Activated T-cell treated with anti-CD3 and anti-CD28 coated beads for 48 hours (primary cell): ENCODE data around the gene ST7.

Experiments used
- DNase-seq: peaks from one replicate; pipeline ENCODE4 v3.0.0-alpha.2; 2020; ENCODE audit warnings: low read depth

ST7 gene

DNA sequence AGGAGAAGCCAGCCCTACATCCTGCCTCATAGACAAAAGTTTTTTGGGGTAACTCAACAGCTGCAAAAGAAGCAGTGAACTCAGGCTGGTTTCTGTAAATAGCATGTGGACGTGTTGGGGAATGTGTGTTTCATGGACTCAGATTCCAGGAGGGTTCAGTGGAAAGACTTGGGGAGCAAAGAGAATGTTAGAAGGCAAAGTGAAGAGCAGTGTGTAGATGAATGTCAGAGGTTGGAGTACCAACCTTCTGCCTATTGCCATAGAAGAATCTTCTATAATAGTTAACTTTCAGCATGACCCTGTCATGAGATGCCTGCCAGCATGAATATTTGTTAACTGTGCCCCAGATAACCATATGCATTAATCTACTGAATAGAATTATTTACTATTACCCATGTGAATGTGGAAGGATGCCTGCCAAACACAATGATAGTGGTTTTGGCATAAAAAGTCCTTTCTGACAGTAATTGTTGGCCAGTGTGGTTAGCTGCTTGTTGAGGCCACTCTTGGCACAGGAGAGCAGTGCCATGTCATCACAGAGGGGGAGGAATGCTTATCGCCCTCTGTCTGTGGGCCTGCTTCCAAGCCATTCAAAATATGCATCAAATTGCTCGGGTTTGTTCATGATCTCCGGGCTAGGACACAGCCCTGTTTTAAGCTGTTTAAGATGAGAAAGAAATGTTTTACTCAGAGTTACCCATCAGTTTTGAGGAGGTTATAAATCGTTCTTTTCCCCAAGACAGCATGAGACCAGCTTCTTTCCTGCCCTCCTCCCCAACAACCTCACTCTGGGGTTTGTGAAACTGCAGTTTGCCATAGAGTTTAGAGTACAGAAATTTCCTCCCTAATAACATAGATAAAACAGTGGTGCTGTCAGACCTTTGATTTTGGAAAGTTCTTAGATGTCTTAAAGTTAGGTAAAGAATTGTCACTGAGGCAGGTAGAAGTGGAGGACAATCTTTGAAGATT lies 204.2 kb downstream of the ST7 start:
- DNase-seq = no peak

DNA sequence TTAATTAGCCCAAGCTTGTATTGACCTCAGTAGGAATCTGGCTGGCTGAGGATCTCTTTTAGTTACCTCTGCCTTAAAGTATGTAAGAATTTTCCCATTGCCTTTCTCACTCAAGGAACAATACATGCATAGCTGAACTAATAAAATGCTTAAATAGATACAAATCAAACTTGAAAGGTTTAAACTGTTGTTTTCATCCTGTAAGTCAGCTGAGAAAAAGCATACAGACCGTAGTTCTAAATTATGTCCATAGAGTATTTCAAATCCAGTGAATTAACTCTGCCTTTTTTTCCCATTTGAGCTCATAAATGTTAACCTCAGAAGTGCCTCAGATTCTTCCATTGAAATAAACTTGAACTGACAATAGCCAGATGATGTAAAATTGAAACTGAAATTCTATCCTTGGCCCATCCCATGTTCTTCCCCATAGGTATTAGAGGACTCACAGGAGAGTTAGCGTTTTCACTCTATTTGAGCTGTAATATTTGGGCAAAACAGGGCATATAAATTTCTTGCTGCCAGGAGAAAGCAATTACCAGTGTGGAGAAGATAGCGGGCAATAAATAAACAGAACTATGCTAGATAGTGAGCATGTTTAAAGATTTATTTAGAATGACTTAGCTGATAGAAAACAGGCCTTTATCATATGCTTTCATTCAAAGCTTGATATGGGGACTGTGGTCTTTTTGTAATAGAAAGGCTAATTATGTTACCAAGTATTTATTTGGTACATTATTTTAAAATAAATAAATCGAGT lies 205.8 kb downstream of the ST7 start:
- no peak for DNase-seq

DNA sequence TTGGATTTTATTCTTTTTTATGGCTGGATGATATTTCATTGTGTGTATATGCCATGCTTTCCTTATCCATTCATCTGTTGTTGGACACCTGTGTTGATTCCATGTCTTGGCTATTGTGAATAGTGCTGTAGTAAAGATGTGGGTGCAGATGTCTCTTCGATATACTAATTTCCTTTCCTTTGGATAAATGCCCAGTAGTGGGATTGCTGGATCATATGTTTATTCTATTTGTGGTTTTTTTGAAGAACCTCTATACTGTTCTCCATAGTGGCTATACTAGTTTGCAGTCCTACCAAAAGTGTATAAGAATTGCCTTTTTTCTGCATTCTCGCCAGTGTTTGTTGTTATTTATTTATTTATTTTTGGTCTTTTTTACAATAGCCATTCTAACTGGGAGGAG lies 209.8 kb downstream of the ST7 start:
- DNase-seq = no peak

DNA sequence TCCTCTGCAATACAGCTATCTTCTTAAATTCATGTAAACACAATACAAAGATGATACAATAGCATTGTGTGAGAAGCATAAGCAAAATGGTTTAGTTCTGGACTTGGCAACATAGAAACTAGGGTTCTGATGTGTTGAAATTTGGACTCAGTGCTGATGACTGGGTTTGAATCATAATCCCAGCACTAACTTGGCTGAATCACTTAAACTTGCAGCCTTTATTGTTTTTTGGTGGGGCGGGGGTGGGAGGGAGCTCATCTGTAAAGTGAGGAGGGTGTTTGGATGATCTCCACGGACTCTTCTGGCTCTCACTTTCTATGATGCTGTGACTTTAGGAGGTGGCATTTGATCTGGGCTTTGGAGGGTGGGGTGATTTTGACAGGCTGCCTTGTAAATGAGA lies 211.3 kb downstream of the ST7 start:
- no peak for DNase-seq

DNA sequence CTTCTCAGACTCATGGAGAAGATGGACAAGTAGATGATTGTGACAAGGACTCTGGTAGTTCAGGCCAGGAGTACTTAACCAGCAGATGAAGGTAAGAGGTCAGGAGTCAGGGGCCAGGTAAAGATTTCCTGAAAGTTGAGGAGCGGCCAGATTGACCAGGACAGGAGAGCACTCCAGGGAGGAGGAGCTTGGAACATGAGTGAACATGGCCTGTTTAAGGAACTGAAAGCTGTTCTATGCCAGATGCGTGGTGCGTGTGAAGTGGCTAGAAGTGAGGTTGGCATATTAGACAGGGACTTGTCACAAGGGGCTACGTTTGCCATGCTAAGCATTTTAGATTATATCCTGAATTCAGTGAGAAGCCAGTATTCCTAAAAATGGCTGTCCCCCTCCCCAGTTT lies 212.4 kb downstream of the ST7 start:
- DNase-seq = no peak

DNA sequence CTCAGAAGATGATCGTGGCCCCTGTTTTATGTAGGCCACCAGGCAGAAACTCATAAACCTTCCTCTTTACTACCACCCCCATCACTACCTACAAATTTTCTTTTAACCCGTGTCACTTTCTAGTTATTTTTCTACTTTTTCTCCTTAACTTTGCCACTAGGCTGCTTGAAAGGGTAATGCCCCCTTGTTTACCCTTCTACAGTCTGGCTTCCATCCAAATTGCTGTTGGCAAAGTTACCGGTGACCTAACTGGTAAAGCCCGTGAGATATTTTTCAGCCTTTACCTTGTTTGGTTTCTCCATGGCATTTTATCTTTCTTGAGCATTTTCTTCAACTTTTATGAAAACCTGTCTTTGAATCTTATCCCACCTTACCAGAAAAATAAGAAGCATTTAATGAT lies 216.6 kb downstream of the ST7 start:
- no peak for DNase-seq

DNA sequence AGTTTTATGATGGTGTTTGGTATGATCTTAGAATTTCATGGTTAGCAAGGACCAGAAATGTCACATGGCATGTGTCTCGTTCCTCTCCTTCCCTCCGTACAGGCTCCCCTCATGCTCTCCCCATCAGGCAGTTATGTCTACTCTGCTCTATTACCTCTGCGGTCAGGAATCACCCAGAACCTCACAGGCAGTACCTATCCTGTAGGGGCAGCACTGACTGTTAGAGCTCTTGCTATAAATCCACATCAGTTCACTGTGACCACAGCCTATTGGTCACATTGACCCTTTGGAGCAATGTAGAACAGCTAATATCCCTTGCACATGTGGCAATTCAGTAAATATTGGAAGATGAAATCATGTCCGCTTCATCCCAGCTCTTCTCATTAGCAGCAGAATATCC lies 217.8 kb downstream of the ST7 start:
- no peak for DNase-seq

DNA sequence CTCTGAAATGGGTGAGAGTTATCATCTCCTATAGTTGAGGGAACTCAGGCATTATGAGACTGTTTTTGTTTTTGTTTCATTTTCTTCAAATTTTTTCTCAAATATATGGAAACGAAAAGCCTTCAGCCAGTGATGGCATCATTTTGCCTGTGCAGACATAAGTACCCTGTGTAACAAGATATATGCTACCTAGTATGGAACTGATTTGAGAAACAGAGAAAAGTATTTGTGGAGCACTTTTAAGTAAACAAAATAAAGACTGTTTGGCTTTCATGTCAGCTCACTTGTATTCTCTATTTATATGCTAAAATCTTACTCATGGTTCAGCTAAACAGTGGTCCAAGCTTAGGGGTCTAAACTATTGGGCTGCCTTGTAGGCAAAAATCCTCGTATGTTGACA lies 219.0 kb downstream of the ST7 start:
- no peak for DNase-seq

DNA sequence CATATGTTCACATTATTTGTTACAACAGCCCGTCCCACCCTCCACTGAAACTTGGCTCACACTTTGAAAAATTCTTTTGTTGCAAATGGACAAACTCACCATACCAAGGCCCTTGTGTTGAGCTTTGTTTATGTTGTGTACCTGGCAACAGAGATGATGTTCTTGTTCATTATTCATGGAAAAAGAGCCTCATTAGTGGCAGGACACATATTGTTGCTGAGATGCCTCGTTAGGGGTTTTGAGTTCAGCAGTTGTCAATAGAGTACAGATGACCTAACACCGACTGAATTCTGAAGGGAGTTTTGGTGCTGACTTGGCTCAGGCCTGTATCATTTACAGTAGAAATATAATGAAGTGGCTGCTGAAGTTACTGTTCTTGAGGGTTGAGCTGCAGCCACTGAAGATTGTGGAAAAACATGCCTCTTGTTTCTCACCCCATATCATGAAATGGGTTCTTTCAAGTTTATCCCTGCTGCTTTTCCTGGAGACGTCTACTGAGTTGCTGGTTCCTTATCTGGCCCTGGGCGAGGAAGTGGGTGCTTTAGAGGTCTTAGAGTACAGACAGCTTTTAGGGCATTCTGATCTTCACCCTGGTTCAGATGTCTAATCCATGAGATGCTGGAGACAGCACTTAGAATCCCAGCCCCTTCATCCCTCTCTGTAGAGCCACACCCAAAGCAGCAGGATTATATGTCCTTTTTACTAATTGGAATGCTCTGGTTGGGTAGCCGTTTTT lies 219.9 kb downstream of the ST7 start:
- DNase-seq = no peak

DNA sequence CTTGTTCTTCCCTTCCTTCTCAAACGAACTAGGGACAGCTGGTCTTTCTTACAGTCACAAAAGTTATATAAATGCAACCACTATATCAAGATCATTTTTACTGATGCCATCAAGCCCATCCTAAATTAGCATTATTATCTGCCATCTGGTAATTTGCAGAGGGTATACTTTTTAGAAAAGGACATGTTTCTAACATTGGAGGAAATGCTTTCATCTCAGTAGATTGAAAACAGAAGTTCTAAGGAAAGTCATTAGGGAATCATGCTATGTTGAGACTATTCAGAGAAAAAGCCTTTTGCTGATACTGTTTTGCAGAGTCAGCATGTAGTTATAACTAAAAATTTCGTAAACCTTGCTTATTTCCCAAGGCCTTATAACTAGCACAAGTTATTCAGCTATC lies 222.9 kb downstream of the ST7 start:
- no peak for DNase-seq

DNA sequence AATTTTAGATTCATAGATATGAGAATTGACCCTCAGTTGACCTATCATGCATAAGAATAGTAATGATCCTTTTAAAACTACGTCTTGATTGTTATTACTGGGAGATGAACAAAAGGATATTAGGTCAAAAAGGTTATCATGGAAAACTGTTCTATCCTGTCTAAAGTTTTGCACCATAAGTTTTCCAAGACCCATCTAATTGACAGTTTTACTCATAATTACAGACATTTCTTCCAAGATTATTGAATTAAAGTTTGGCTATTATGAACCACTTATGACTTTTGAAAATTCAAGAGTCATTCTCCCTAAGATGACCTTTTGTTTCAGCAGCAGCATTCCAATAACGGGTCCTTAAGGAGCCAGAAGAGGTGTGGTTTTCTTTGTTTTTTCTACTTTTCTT lies 225.3 kb downstream of the ST7 start:
- no peak for DNase-seq

DNA sequence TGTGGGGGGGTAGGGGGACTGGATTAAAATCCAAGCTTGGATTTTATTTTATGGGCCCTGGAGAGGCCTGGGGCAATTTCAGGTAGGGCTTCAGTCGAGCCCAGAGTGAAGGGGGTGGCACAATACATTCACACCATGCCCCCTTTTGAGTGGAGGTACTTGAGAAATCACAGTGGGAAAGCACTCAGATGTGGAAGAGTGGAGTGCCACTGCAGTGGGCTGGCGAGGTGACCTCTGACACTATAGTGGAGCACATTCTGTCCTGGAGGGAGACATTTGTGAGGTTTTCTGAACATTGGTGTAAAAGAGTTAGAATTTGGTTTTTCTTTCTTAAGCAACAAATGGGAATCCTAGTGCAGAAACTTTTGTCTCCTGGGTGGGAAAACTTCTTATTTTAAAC lies 226.4 kb downstream of the ST7 start:
- DNase-seq = no peak

DNA sequence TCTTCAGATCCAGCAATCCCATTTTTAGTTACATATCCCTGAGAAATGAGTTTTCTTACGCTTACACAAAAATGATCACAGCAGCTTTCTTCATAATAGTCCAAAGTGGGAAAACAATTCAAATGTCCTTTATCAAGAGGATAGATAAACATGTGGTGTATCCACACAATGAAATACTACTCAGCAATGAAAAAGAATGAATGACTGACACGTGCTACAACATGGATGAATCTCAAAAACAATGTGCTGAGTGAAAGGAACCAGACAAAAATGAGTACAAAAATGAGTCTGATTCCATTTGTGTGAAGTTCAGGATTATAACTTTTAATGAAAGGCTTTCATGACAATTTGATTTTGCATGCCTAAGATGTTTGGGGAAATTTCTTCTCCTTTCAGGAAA lies 230.4 kb downstream of the ST7 start:
- no peak for DNase-seq

DNA sequence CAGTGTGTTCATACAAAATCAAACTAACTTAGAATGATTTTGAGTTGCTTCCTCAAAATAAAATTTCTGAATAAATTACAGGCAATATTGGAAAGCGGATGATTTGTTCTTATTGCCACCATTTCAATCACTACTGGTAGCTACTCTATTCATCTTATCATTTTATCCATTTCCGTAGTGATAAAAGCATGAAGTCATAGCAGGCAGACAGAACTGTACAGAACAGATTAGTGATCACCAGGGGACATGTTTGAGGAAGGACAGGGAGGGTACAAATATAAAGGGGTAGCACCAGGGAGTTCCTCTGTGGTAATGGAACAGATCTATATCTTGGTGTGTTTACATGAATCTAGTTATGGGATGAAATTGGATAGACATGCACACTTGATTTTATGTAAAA lies 231.1 kb downstream of the ST7 start:
- DNase-seq = no peak

DNA sequence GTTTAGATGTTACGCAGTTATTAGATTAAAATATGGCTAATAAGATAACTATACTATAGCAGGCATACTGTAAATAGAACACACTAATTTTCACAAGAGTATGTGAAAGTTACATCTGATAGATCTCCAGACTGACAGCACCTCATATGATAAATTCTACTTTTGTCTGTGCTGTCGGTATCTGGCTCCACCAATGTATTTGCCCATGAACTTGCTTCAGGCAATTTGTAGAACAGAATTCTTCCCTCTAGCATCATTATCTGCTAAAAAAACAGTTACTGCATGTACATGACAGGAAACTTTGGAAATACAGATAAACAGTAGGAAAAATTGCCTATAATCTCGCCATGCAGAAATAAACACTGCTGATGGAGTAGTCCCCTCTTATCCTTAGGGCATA lies 231.8 kb downstream of the ST7 start:
- DNase-seq = no peak

DNA sequence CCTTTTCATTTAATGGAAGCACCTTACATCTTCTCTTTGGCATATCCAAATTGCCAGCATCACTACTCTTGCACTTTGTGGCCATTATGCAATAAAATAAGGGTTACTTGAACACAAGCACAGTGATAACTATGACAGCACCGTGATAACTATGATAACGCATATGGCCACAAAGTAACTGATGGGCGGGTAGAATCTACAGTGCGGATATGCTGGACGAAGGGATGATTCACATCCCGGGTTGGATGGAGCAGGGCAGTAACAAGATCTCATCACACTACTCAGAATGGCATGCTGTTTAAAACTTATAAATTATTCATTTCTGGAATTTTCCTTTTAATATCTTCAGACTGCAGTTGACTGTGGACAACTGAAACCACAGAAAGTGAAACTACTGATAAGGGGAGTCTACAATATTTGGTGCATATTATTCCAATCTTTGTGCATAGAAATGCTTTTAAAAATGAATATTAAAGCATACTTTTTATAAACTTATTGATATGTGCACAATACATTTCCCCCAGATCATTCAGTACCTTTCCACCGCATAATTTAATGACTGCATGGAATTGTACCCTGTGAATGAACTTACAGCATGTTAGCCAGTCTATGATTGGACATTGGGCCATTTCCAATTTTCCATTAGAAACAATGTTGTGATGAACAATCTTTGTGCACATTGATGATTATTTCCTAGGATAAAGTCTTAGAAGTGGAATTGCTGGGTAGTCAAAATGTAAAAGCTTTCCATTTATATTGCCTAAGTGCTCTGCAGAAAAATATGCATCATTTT lies 233.1 kb downstream of the ST7 start:
- no peak for DNase-seq

DNA sequence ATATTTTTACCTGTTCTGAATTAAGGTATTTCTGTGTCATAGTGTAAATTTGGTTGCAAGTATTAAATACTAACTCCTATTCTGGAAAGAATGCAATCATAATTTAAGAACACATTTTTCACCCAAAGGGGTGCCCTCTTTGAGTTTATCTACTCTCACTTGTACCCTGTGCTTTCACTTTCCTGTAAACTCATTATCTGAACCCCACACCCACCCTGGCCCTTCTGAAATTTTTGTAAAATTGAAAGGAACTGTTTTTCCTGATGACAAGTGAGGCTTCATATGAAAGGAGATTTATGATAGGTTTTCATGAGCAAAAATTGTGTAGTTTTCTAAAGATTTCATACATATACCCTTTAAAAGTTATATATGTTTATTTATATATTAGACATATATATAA lies 235.1 kb downstream of the ST7 start:
- DNase-seq = no peak

DNA sequence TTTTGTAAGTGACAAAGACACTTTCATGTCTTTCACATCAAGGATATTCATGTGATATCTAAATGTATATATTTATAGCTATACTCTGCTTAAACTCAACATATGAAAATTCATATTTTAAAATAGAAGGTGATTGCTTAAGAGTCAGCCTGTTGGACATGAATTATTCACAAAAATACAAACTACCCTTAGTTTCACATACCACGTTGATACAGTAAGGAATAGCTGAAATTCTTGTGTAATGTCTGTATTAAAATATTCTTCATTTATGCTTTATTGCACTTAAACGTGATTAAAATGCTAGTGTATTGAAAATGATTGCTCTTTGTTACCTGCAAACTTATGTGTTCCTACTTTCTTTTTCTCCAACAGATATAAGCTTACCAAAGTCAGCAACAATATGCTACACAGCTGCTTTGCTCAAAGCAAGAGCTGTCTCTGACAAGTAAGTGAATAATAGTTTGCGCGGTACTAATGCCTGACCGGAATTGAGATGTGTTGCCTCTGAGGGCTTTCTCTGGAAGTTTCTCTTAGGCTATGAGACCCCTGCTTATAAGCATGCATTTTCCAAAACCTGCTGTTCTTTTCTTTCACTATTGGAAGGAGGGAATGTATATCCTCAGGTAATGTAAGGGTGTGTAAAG lies 235.8 kb downstream of the ST7 start:
- no peak for DNase-seq

DNA sequence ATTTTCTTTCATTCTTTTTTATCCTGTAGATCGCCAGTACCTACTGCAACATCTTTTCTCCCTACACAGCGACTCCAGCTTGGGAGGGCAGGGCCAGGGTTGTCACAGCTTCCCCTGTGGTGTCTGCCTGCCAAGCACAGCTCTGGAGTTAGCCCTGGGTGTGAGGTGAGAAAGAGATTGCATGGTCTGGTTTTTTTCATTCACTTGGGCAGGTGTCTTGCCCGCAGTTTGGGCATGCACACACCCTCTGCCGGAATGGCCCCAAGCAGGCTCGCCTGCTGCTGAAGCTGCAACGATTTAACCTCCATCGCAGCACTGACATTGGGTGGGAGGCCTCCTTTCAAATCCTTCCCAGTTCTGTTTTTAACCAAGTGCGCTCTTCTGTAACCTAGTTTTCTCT lies 236.8 kb downstream of the ST7 start:
- DNase-seq = no peak

DNA sequence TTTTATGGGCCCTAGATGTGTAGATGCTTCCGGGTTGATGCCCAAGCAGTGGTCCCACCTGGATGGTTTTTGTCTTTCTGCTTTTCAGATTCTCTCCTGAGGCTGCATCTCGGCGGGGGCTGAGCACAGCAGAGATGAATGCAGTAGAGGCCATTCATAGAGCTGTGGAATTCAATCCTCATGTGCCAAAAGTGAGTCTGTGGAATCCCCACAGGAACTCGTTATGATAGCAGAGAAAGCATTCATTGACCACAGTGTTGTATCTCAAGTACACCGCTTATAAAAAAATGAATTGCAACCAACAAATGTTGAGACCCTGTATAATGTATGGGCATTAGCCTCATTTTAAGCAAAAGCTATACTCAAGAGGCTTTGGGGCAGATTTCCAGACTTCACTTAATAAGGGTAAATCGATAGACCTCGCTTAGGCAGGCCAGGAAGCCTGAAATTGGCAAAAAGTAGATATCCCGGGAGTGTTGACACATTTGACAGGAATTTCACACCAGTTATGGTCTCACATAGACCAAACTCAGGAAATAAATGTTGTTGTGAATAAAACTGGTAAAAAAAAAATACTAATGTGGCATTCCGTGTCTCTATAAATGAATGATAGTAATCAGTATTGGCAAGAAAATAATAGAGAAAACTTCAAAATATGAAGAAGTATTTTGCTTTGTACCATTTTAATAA lies 237.6 kb downstream of the ST7 start:
- DNase-seq = no peak

DNA sequence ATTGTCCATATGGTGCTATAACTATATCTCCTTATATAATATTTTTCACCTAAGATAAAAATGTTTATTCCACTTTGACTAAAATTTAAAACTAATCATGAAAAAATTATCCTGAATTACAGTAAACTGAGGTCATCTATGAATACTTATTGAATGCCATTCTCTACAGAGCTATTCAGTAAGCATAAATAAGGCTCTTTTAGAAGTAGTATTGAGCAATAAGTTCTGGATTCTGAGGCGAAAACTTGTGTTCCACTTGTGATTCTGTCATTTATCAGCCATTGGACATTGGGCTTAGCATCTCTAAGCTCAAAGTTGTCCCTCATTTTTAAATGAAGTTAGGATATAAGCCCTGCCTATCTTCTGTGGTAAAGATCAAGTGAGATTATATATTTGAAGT lies 238.8 kb downstream of the ST7 start:
- DNase-seq = no peak
